ENCODE results near the gene GPC6.

GPC6 gene

GRCh38 chr13:94232956-94233355 lies 1006.3 kb downstream of the GPC6 start:
- DNase-seq = no peak

- no peak for DNase-seq
Observed at GRCh38 chr13:94233401-94233800, 1006.8 kb downstream of the GPC6 start.

- DNase-seq = no peak
Observed at GRCh38 chr13:94233837-94234236, 1007.2 kb downstream of the GPC6 start.

GRCh38 chr13:94234738-94235137 lies 1008.1 kb downstream of the GPC6 start:
- DNase-seq = no peak

GRCh38 chr13:94236132-94236531 lies 1009.5 kb downstream of the GPC6 start:
- no peak for DNase-seq

GRCh38 chr13:94236872-94237271 lies 1010.3 kb downstream of the GPC6 start:
- DNase-seq = no peak

- DNase-seq = no peak
Observed at GRCh38 chr13:94239135-94239534, 1012.5 kb downstream of the GPC6 start.

GRCh38 chr13:94242554-94242953 lies 1015.9 kb downstream of the GPC6 start:
- no peak for DNase-seq

GRCh38 chr13:94243551-94243950 lies 1016.9 kb downstream of the GPC6 start:
- DNase-seq = no peak

GRCh38 chr13:94246495-94246894 lies 1019.9 kb downstream of the GPC6 start:
- no peak for DNase-seq

- DNase-seq = no peak
Observed at GRCh38 chr13:94247890-94248289, 1021.3 kb downstream of the GPC6 start.

- no peak for DNase-seq
Observed at GRCh38 chr13:94248454-94249228, 1022.0 kb downstream of the GPC6 start.

GRCh38 chr13:94249512-94249911 lies 1022.9 kb downstream of the GPC6 start:
- no peak for DNase-seq

- no peak for DNase-seq
Observed at GRCh38 chr13:94251831-94252608, 1025.4 kb downstream of the GPC6 start.

- DNase-seq = no peak
Observed at GRCh38 chr13:94254737-94255136, 1028.1 kb downstream of the GPC6 start.

- no peak for DNase-seq
Observed at GRCh38 chr13:94256721-94257120, 1030.1 kb downstream of the GPC6 start.

GRCh38 chr13:94259984-94260383 lies 1033.4 kb downstream of the GPC6 start:
- no peak for DNase-seq

- DNase-seq = no peak
Observed at GRCh38 chr13:94261163-94261562, 1034.6 kb downstream of the GPC6 start.

- DNase-seq = no peak
Observed at GRCh38 chr13:94263038-94263437, 1036.4 kb downstream of the GPC6 start.

- DNase-seq = no peak
Observed at GRCh38 chr13:94267581-94268366, 1041.2 kb downstream of the GPC6 start.

- no peak for DNase-seq
Observed at GRCh38 chr13:94268661-94269060, 1042.1 kb downstream of the GPC6 start.

- DNase-seq = no peak
Observed at GRCh38 chr13:94269557-94269956, 1043.0 kb downstream of the GPC6 start.

- DNase-seq = no peak
Observed at GRCh38 chr13:94270556-94270955, 1043.9 kb downstream of the GPC6 start.

GRCh38 chr13:94272038-94272437 lies 1045.4 kb downstream of the GPC6 start:
- DNase-seq = no peak
